Measurements from ENCODE around the gene EBF3. TPM values are rescaled to one million over a fixed set of nuclear protein-coding genes. Genes with fewer than 3 reads are reported as not detected.

EBF3 gene
- total RNA-seq, 1 experiment from 2014 or later: not detected

- H3K27me3 Mint-ChIP-seq (ENCODE audit: unreplicated experiment): no peaks in the 10 kb centered on the region
- BruUV-seq (replicated peaks): no TSS peak
- DNase-seq: no peak
- intact Hi-C loops (cut with micrococcal nuclease; ENCODE audit: unreplicated experiment): no loop called here
- TF ChIP-seq CTCF (IDR thresholded peaks at IDR 0.05; ENCODE audit: unreplicated experiment): no peak
- H3K4me1 Mint-ChIP-seq (ENCODE audit: low read depth, unreplicated experiment): no peaks in the 10 kb centered on the region
- CTCF ChIA-PET: no interaction called here
- no peaks in the 10 kb centered on the region for H3K36me3 Mint-ChIP-seq (ENCODE audit: insufficient read depth, unreplicated experiment)
- no peak overlapping the region for H3K4me3 Mint-ChIP-seq (ENCODE audit: low read depth, unreplicated experiment)
- peaks cover 4% of the 10 kb centered on the region for H3K9me3 Mint-ChIP-seq (ENCODE audit: low read depth, unreplicated experiment)
- H3K27ac Mint-ChIP-seq (ENCODE audit: unreplicated experiment): no peak overlapping the region
Measured at GRCh38 chr10:129836253-129836652, 127.8 kb downstream of the EBF3 start.

GRCh38 chr10:129833994-129834739 lies 129.9 kb downstream of the EBF3 start:
- Mint-ChIP-seq H3K4me1 (ENCODE audit: low read depth, unreplicated experiment) (no peaks in the 10 kb centered on the region), H3K4me3 (ENCODE audit: low read depth, unreplicated experiment) (no peak overlapping the region), H3K27ac (ENCODE audit: unreplicated experiment) (no peak overlapping the region), H3K9me3 (ENCODE audit: low read depth, unreplicated experiment) (peaks cover 4% of the 10 kb centered on the region), H3K27me3 (ENCODE audit: unreplicated experiment) (no peaks in the 10 kb centered on the region), H3K36me3 (ENCODE audit: insufficient read depth, unreplicated experiment) (no peaks in the 10 kb centered on the region)
- CTCF ChIA-PET: no interaction called here
- no peak for DNase-seq
- no TSS peak for BruUV-seq (replicated peaks)
- no peak for TF ChIP-seq CTCF (IDR thresholded peaks at IDR 0.05; ENCODE audit: unreplicated experiment)
- intact Hi-C loops (cut with micrococcal nuclease; ENCODE audit: unreplicated experiment): no loop called here

GRCh38 chr10:129833468-129833950 lies 130.6 kb downstream of the EBF3 start:
- no peak for DNase-seq
- Mint-ChIP-seq H3K4me3 (ENCODE audit: low read depth, unreplicated experiment) (no peak overlapping the region), H3K9me3 (ENCODE audit: low read depth, unreplicated experiment) (peaks cover 4% of the 10 kb centered on the region), H3K4me1 (ENCODE audit: low read depth, unreplicated experiment) (no peaks in the 10 kb centered on the region), H3K27me3 (ENCODE audit: unreplicated experiment) (no peaks in the 10 kb centered on the region), H3K36me3 (ENCODE audit: insufficient read depth, unreplicated experiment) (no peaks in the 10 kb centered on the region), H3K27ac (ENCODE audit: unreplicated experiment) (no peak overlapping the region)
- intact Hi-C loops (cut with micrococcal nuclease; ENCODE audit: unreplicated experiment): no loop called here
- BruUV-seq (replicated peaks): no TSS peak
- CTCF ChIA-PET: no interaction called here
- TF ChIP-seq CTCF (IDR thresholded peaks at IDR 0.05; ENCODE audit: unreplicated experiment): no peak

GRCh38 chr10:129832573-129833467 lies 131.3 kb downstream of the EBF3 start:
- DNase-seq: no peak
- intact Hi-C loops (cut with micrococcal nuclease; ENCODE audit: unreplicated experiment): no loop called here
- CTCF ChIA-PET: no interaction called here
- H3K36me3 Mint-ChIP-seq (ENCODE audit: insufficient read depth, unreplicated experiment): no peaks in the 10 kb centered on the region
- TF ChIP-seq CTCF (IDR thresholded peaks at IDR 0.05; ENCODE audit: unreplicated experiment): no peak
- no peak overlapping the region for H3K4me3 Mint-ChIP-seq (ENCODE audit: low read depth, unreplicated experiment)
- no peaks in the 10 kb centered on the region for H3K27me3 Mint-ChIP-seq (ENCODE audit: unreplicated experiment)
- H3K27ac Mint-ChIP-seq (ENCODE audit: unreplicated experiment): no peak overlapping the region
- H3K9me3 Mint-ChIP-seq (ENCODE audit: low read depth, unreplicated experiment): peaks cover 4% of the 10 kb centered on the region
- no TSS peak for BruUV-seq (replicated peaks)
- no peaks in the 10 kb centered on the region for H3K4me1 Mint-ChIP-seq (ENCODE audit: low read depth, unreplicated experiment)

Data from Calu3 (cell line).